NCI-H2171 treated with DMSO at 0.1 percent for 48 hours (cell line): ENCODE results near the gene TIRAP.

Experiments
- DNase-seq: peaks from one replicate; lab custom pipeline; 2025; lab: John Stamatoyannopoulos, UW

TIRAP gene

DNA sequence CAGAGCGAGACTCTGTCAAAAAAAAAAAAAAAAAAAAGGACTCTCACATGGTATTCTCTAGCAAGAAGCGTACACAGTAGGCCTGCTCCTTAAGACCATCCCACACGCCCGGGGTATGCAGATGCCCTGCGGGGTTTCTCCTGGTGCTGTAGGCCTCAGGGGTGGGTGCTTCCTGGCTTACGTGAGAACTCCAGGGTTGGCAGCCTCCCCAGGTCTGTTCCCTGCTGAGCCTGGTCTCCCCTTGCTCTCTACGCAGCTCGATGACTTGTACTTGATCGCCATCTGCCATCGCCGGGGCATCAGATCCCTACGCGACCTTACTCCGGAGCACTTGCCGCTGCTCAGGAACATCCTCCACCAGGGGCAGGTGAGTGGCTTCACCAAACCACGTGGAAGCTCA, 60.2 kb downstream of the TIRAP start:
- peak; percentile 77 for DNase-seq
